HFF-Myc (cell line): ENCODE measurements around the gene DTNBP1.

Experiments
- DNase-seq: peaks from one replicate; pipeline ENCODE4 v3.0.0-alpha.2; 2011; ENCODE audit warnings: low read depth; ENCODE audit errors: extremely low read depth
- H3K4me3 ChIP-seq: replicated peaks from 2 replicates; pipeline ENCODE4 v1.5.1; 2011; ENCODE audit warnings: low read depth, mild to moderate bottlenecking, control low read depth, low read length
- TF ChIP-seq, protein P1 (sequence below): IDR thresholded peaks from 2 replicates; pipeline ENCODE4 v1.5.1; 2012; ENCODE audit warnings: mild to moderate bottlenecking, low read depth, low read length, control low read depth; ENCODE audit errors: missing control alignments

Gene DTNBP1

DNA sequence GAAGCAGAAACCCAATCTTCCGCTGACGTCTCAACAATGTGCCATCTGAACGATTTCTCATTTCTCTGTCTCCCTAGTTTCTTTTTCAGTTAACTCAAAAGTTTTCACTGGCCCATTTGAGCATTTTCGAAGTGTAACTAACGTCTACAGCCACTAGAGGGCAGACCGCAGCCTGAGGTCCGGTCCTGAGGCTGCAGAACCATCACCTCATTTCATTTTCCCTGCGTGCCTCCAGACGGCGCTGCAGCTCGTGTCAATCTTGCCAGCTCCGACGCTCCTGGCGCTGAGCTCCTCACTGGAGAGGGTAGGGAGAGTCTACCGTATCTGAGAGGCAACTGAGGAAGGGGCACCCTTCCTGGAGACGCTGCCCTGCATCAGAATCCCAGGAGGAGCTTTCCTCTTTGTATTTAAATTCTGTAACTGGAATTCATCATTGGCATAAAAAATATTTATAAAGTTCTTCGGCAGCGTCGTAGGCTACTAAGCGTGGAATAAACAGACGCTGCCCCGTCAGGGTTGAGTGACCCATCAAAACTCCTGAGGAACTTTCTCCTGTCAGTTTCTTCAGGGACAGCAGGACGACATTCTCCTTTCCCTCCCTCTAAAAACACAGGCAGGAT, 28.5 kb upstream of the DTNBP1 start:
- peak overlapping the region; percentile 23 for H3K4me3 ChIP-seq
- DNase-seq: peak; percentile 75
- TF ChIP-seq, protein P1, sequence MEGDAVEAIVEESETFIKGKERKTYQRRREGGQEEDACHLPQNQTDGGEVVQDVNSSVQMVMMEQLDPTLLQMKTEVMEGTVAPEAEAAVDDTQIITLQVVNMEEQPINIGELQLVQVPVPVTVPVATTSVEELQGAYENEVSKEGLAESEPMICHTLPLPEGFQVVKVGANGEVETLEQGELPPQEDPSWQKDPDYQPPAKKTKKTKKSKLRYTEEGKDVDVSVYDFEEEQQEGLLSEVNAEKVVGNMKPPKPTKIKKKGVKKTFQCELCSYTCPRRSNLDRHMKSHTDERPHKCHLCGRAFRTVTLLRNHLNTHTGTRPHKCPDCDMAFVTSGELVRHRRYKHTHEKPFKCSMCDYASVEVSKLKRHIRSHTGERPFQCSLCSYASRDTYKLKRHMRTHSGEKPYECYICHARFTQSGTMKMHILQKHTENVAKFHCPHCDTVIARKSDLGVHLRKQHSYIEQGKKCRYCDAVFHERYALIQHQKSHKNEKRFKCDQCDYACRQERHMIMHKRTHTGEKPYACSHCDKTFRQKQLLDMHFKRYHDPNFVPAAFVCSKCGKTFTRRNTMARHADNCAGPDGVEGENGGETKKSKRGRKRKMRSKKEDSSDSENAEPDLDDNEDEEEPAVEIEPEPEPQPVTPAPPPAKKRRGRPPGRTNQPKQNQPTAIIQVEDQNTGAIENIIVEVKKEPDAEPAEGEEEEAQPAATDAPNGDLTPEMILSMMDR: peak; percentile 100

DNA sequence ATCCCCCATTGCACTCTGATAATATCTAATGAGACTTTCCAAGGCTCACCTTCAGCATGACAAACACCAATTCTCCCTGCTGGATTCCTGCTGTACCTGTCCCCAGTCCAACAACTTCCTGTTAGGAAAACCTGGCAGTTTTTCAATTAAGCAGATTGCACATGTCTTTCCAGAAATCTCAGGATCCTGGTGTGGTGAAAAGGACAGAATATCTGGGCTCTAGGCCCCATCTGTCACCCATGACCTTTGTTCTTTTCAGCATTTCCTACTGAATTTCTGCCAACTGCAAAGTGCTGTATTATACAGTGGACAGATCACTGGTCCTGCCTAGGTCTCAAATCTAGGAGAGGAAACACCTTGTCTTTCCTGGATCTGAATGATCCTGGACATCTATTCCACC, 27.7 kb upstream of the DTNBP1 start:
- no peak overlapping the region for H3K4me3 ChIP-seq
- TF ChIP-seq, protein P1: no peak
- no peak for DNase-seq

DNA sequence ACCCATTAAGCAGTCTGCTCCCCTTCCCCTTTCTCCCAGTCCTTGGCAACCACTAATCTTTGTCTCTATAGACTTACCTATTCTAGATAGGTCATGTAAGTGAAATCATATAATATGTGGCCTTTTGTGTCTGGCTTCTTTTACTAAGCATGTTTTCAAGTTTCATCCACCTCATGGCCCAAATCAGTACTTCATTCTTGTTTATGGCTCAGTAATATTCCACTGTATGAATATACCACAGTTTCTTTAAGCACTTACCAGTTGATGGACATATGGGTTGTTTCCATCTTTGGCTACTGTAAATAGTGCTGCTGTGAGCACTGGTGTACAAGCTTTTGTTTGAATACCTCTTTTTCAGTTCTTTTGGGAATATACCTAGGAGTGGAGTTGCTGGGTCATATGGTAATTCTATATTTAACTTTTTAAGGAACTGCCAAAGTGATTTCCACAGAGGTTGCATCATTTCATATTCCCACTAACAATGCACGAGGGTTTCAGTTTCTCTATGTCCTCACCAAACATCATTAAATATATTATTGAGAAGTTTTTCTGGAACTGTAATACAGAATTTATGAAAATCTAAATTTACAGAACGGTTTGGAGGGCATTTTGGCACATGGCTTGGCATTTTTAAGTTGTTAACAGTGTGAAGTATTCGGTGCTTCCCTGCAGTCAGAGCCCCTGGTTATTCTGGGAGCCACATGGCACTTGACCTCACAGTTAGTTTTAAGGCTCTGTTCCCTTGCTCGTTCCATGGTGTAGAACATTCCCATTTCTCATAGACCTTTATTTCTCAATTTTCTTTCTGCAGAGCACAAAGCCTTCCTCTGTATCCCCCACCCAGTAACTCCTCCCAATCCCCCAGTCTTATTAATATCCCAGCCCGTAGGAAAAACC, 27.0 kb upstream of the DTNBP1 start:
- no peak for DNase-seq
- no peak overlapping the region for H3K4me3 ChIP-seq
- TF ChIP-seq, protein P1: no peak

- H3K4me3 ChIP-seq: no peak overlapping the region
- TF ChIP-seq, protein P1: no peak
Measured at GRCh38 chr6:15685619-15686018, 22.8 kb upstream of the DTNBP1 start.

GRCh38 chr6:15682965-15683822, 20.4 kb upstream of the DTNBP1 start:
- TF ChIP-seq, protein P1: no peak
- no peak for DNase-seq
- no peak overlapping the region for H3K4me3 ChIP-seq

More at GRCh38 chr6:15685619-15686018, 22.8 kb upstream of the DTNBP1 start:
- DNase-seq: no peak

DNA sequence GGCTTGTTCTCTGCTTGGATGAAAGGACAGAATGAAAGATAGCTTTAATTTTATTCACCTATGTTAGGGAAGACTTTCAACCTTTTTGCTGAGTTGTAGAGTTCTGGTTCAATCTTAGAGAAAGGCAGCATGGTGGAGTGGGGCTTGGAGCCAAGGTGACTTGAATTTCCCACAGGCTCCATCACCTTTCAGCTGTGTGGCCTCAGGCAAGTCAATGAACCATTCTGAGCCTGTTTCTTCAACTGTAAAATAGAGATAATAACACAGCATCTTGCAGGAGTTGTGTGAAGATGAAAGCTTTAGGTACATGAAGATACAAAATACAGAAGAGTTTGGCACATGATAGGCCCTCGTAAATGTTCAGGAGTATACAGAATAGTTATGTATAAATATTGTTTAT, 19.1 kb upstream of the DTNBP1 start:
- DNase-seq: no peak
- H3K4me3 ChIP-seq: no peak overlapping the region
- TF ChIP-seq, protein P1: no peak
